Endothelial cell (in vitro differentiated cells): ENCODE measurements around the gene PPP1R3G. TPM values are rescaled to one million over a fixed set of nuclear protein-coding genes. Genes with fewer than 3 reads are reported as not detected.

Source experiments
- DNase-seq: peaks from one replicate; pipeline ENCODE4 v3.0.0; 2021; ENCODE audit warnings: low spot score
- H3K27ac Mint-ChIP-seq: one replicate; pipeline ENCODE4 v1.8.0; 2021; ENCODE audit warnings: mixed read lengths, inconsistent platforms; ENCODE audit not compliant: unreplicated experiment
- H3K27me3 Mint-ChIP-seq: one replicate; pipeline ENCODE4 v1.8.0; 2021; ENCODE audit warnings: mild to moderate bottlenecking, moderate library complexity, mixed read lengths, inconsistent platforms; ENCODE audit not compliant: unreplicated experiment
- H3K36me3 Mint-ChIP-seq: one replicate; pipeline ENCODE4 v1.8.0; 2021; ENCODE audit warnings: mild to moderate bottlenecking, low read depth, mixed read lengths, inconsistent platforms; ENCODE audit not compliant: unreplicated experiment
- H3K4me1 Mint-ChIP-seq: one replicate; pipeline ENCODE4 v1.8.0; 2021; ENCODE audit warnings: mild to moderate bottlenecking, mixed read lengths, inconsistent platforms; ENCODE audit not compliant: unreplicated experiment
- H3K4me3 Mint-ChIP-seq: one replicate; pipeline ENCODE4 v1.8.0; 2021; ENCODE audit warnings: mild to moderate bottlenecking, mixed read lengths, inconsistent platforms; ENCODE audit not compliant: unreplicated experiment
- H3K9me3 Mint-ChIP-seq: one replicate; pipeline ENCODE4 v1.8.0; 2021; ENCODE audit warnings: mixed read lengths, inconsistent platforms; ENCODE audit not compliant: unreplicated experiment
- CTCF ChIP-seq: fragments of 200-600 bp; sonication (generic); IDR thresholded peaks from one replicate; pipeline ENCODE4 v1.5.0; 2021; ENCODE audit warnings: antibody characterized with exemption; ENCODE audit not compliant: unreplicated experiment
- total RNA-seq: library from RNA; stranded (reverse); fragmentation: NEBNext Ultra II Directional; extraction: Animal tissue kit (Norgen Biotek cat#: 25700); gene quantifications from one replicate; pipeline ENCODE4 v1.2.1, GENCODE V29; 2021; ENCODE audit not compliant: unreplicated experiment

PPP1R3G gene
- total RNA-seq, 1 donor from 2014 or later: 0.05 TPM

- H3K27me3 Mint-ChIP-seq: peaks cover 1% of the 10 kb centered on the region
- peaks cover 2% of the 10 kb centered on the region for H3K36me3 Mint-ChIP-seq
- H3K27ac Mint-ChIP-seq: no peak overlapping the region
- no peak overlapping the region for H3K4me3 Mint-ChIP-seq
- no peaks in the 10 kb centered on the region for H3K4me1 Mint-ChIP-seq
- no peak for DNase-seq
- H3K9me3 Mint-ChIP-seq: no peaks in the 10 kb centered on the region
- no peak for TF ChIP-seq CTCF
These were observed 13.9 kb upstream of the PPP1R3G start for GRCh38 chr6:5071216-5071615.

GRCh38 chr6:5072440-5072839 is 12.7 kb upstream of the PPP1R3G start:
- peaks cover 2% of the 10 kb centered on the region for H3K36me3 Mint-ChIP-seq
- H3K4me1 Mint-ChIP-seq: no peaks in the 10 kb centered on the region
- DNase-seq: no peak
- H3K27ac Mint-ChIP-seq: no peak overlapping the region
- TF ChIP-seq CTCF: no peak
- peaks cover 1% of the 10 kb centered on the region for H3K27me3 Mint-ChIP-seq
- H3K9me3 Mint-ChIP-seq: no peaks in the 10 kb centered on the region
- no peak overlapping the region for H3K4me3 Mint-ChIP-seq

GRCh38 chr6:5073992-5074391 is 11.1 kb upstream of the PPP1R3G start:
- H3K27ac Mint-ChIP-seq: no peak overlapping the region
- no peaks in the 10 kb centered on the region for H3K4me1 Mint-ChIP-seq
- no peak overlapping the region for H3K4me3 Mint-ChIP-seq
- H3K36me3 Mint-ChIP-seq: peaks cover 2% of the 10 kb centered on the region
- DNase-seq: no peak
- no peak for TF ChIP-seq CTCF
- peaks cover 1% of the 10 kb centered on the region for H3K27me3 Mint-ChIP-seq
- no peaks in the 10 kb centered on the region for H3K9me3 Mint-ChIP-seq

- DNase-seq: no peak
- Mint-ChIP-seq H3K27me3 (peaks cover 8% of the 10 kb centered on the region), H3K9me3 (no peaks in the 10 kb centered on the region), H3K4me1 (no peaks in the 10 kb centered on the region), H3K36me3 (peaks cover 2% of the 10 kb centered on the region), H3K27ac (no peak overlapping the region), H3K4me3 (no peak overlapping the region)
- no peak for TF ChIP-seq CTCF
These were observed 8.2 kb upstream of the PPP1R3G start for GRCh38 chr6:5076931-5077330.

GRCh38 chr6:5078121-5078669 is 6.9 kb upstream of the PPP1R3G start:
- H3K4me1 Mint-ChIP-seq: no peaks in the 10 kb centered on the region
- H3K36me3 Mint-ChIP-seq: peaks cover 2% of the 10 kb centered on the region
- no peak for DNase-seq
- no peak overlapping the region for H3K27ac Mint-ChIP-seq
- H3K9me3 Mint-ChIP-seq: no peaks in the 10 kb centered on the region
- H3K4me3 Mint-ChIP-seq: no peak overlapping the region
- TF ChIP-seq CTCF: no peak
- H3K27me3 Mint-ChIP-seq: peaks cover 8% of the 10 kb centered on the region
